ENCODE results near the gene PRR36. TPM values are rescaled to one million over a fixed set of nuclear protein-coding genes. Genes with fewer than 3 reads are reported as not detected.

The PRR36 gene
- total RNA-seq, 1 experiment from 2014 or later, result 21.9 TPM

- H3K36me3 Mint-ChIP-seq, result no peaks in the 10 kb centered on the region
- CTCF ChIA-PET, result interaction anchor here (0.6 to 2.5 kb wide), 25 partner anchors 16 to 409 kb away, joined by 3 to 26 read pairs (median 4); partner anchors contain the start of genes CAMSAP3, MAP2K7, SNAPC2 and TIMM44
- H3K4me3 Mint-ChIP-seq, result peak overlapping the region; percentile 65
- DNase-seq (ENCODE audit: low spot score) (peak; percentile 65), ATAC-seq (no peak)
- no peak overlapping the region for H3K27ac Mint-ChIP-seq
- peaks cover 43% of the 10 kb centered on the region for H3K27me3 Mint-ChIP-seq (ENCODE audit: low read depth)
- H3K4me1 Mint-ChIP-seq, result peaks cover 14% of the 10 kb centered on the region
- POLR2A ChIA-PET, result interaction anchor here (0.6 to 1.4 kb wide), 3 partner anchors 30 to 112 kb away, joined by 3 to 9 read pairs (median 3); partner anchors contain the start of gene TIMM44
- H3K9me3 Mint-ChIP-seq, result no peaks in the 10 kb centered on the region
- TF ChIP-seq ZNF219 (CRISPR knock-in tag; IDR thresholded peaks at IDR 0.05; ENCODE audit: borderline replicate concordance), result no peak
- no peak for TF ChIP-seq AR (CRISPR knock-in tag; IDR thresholded peaks at IDR 0.05)
- 0 out of 2 replicates have a peak, but pooled peaks have one; percentile 31 for TF ChIP-seq ZNF232 (CRISPR knock-in tag; IDR thresholded peaks at IDR 0.05)
- TF ChIP-seq CREB1 (CRISPR knock-in tag; IDR thresholded peaks at IDR 0.05), result no peak
- TF ChIP-seq ZNF121 (CRISPR knock-in tag; IDR thresholded peaks at IDR 0.05), result peak; percentile 89
- TF ChIP-seq PREB (CRISPR knock-in tag; IDR thresholded peaks at IDR 0.05; ENCODE audit: borderline replicate concordance), result no peak
- no peak for TF ChIP-seq FOXJ3 (CRISPR knock-in tag; IDR thresholded peaks at IDR 0.05; ENCODE audit: borderline replicate concordance)
- 0 out of 2 replicates have a peak, but pooled peaks have one; percentile 33 for TF ChIP-seq ZNF423 (CRISPR knock-in tag; IDR thresholded peaks at IDR 0.05)
These were observed 42.7 kb downstream of the PRR36 start for GRCh38 chr19:7831452-7831851.

- POLR2A ChIA-PET, result interaction anchor here (0.6 to 1.4 kb wide), 2 partner anchors 38 to 113 kb away, joined by 3 to 9 read pairs; partner anchors contain the start of gene TIMM44
These were observed 43.4 kb downstream of the PRR36 start for GRCh38 chr19:7830823-7831222.

More at GRCh38 chr19:7830823-7831222, 43.4 kb downstream of the PRR36 start:
- no peak overlapping the region for H3K27ac Mint-ChIP-seq
- peaks cover 14% of the 10 kb centered on the region for H3K4me1 Mint-ChIP-seq
- H3K4me3 Mint-ChIP-seq, result peak overlapping the region; percentile 65
- ATAC-seq (no peak), DNase-seq (ENCODE audit: low spot score) (no peak)
- CTCF ChIA-PET, result interaction anchor here (0.6 to 2.5 kb wide), 17 partner anchors 17 to 409 kb away, joined by 3 to 26 read pairs (median 9); partner anchors contain the start of genes CAMSAP3, MAP2K7, TIMM44 and TRAPPC5
- no peaks in the 10 kb centered on the region for H3K36me3 Mint-ChIP-seq
- TF ChIP-seq ZNF219 (CRISPR knock-in tag; IDR thresholded peaks at IDR 0.05; ENCODE audit: borderline replicate concordance), result no peak
- TF ChIP-seq NR1H2 (CRISPR knock-in tag; IDR thresholded peaks at IDR 0.05), result no peak
- no peak for TF ChIP-seq GABPB1 (CRISPR knock-in tag; IDR thresholded peaks at IDR 0.05)
- TF ChIP-seq ZNF396 (CRISPR knock-in tag; IDR thresholded peaks at IDR 0.05; ENCODE audit: borderline replicate concordance), result no peak
- TF ChIP-seq ZMAT4 (CRISPR knock-in tag; IDR thresholded peaks at IDR 0.05), result no peak
- no peak for TF ChIP-seq PREB (CRISPR knock-in tag; IDR thresholded peaks at IDR 0.05; ENCODE audit: borderline replicate concordance)
- no peak for TF ChIP-seq ZNF416 (CRISPR knock-in tag; IDR thresholded peaks at IDR 0.05)
- TF ChIP-seq USF1 (CRISPR knock-in tag; IDR thresholded peaks at IDR 0.05), result no peak
- no peak for TF ChIP-seq CTCF (IDR thresholded peaks at IDR 0.05)
- TF ChIP-seq AFF4 (CRISPR knock-in tag; IDR thresholded peaks at IDR 0.05; ENCODE audit: borderline replicate concordance), result no peak
- no peak for TF ChIP-seq ZNF425 (CRISPR knock-in tag; conservative IDR thresholded peaks at IDR 0.05)
- TF ChIP-seq GTF2I (CRISPR knock-in tag; conservative IDR thresholded peaks at IDR 0.05), result no peak
- TF ChIP-seq MXD4 (CRISPR knock-in tag; IDR thresholded peaks at IDR 0.05; ENCODE audit: borderline replicate concordance), result no peak
- no peak for TF ChIP-seq NFATC4 (CRISPR knock-in tag; IDR thresholded peaks at IDR 0.05)
- H3K9me3 Mint-ChIP-seq, result no peaks in the 10 kb centered on the region
- H3K27me3 Mint-ChIP-seq (ENCODE audit: low read depth), result peaks cover 48% of the 10 kb centered on the region
